HepG2 (cell line): ENCODE data around the gene SGF29. TPM values are rescaled to one million over a fixed set of nuclear protein-coding genes. Genes with fewer than 3 reads are reported as not detected.
A peak's percentile ranks its signal among the peaks of the same experiment; 100 is the strongest.

Source experiments
- CREM ChIP-seq, 2 experiments: sonication (generic) in 1 of 2; formaldehyde crosslinking in 1 of 2; IDR thresholded peaks; 2 replicates each; pipeline versions ENCODE4 v1.4.0 to v1.6.1; 2016 to 2020; ENCODE audit warnings: antibody characterized with exemption in 1 of 2, mild to moderate bottlenecking in 1 of 2, missing genetic modification reagents in 1 of 2
- ERF ChIP-seq: IDR thresholded peaks from 2 replicates; pipeline ENCODE4 v1.6.1; 2018; ENCODE audit warnings: missing biosample characterization, missing genetic modification reagents
- ETS1 ChIP-seq: sonication (generic); formaldehyde crosslinking; IDR thresholded peaks from 2 replicates; pipeline ENCODE4 v1.4.0; 2020; ENCODE audit warnings: missing genetic modification reagents
- GATAD2A ChIP-seq: IDR thresholded peaks from 2 replicates; pipeline ENCODE4 v1.6.1; 2016
- KAT7 ChIP-seq: IDR thresholded peaks from 2 replicates; pipeline ENCODE4 v1.6.1; 2018; ENCODE audit warnings: borderline replicate concordance, missing compliant biosample characterization
- MAFK ChIP-seq, 2 experiments: IDR thresholded peaks in 1 of 2; conservative IDR thresholded peaks in 1 of 2; 2 replicates each; pipeline ENCODE4 v1.6.1; 2011; ENCODE audit warnings: improper control_type of control experiment in 2 of 2, low read length in 2 of 2
- NFE2 ChIP-seq: sonication (generic); formaldehyde crosslinking; IDR thresholded peaks from 2 replicates; pipeline ENCODE4 v1.4.0; 2020; ENCODE audit warnings: missing genetic modification reagents
- REPIN1 ChIP-seq: sonication (generic); formaldehyde crosslinking; IDR thresholded peaks from 2 replicates; pipeline ENCODE4 v1.8.0; 2022; ENCODE audit warnings: missing genetic modification reagents, low read depth, mild to moderate bottlenecking, borderline replicate concordance
- ZBTB1 ChIP-seq: sonication (generic); formaldehyde crosslinking; IDR thresholded peaks from 2 replicates; pipeline ENCODE4 v1.4.0; 2020; ENCODE audit warnings: missing genetic modification reagents, borderline replicate concordance
- ZFP1 ChIP-seq: IDR thresholded peaks from 2 replicates; pipeline ENCODE4 v1.6.1; 2016
- ZFY ChIP-seq: sonication (generic); formaldehyde crosslinking; IDR thresholded peaks from 2 replicates; pipeline ENCODE4 v1.4.0; 2020; ENCODE audit warnings: missing genetic modification reagents
- ZMYM4 ChIP-seq: sonication (generic); formaldehyde crosslinking; IDR thresholded peaks from 2 replicates; pipeline ENCODE4 v1.8.1; 2023; ENCODE audit warnings: mild to moderate bottlenecking, missing genetic modification reagents
- ZNF235 ChIP-seq: sonication (generic); formaldehyde crosslinking; IDR thresholded peaks from 2 replicates; pipeline ENCODE4 v1.8.1; 2023; ENCODE audit warnings: mild to moderate bottlenecking, missing genetic modification reagents, borderline replicate concordance
- ZNF33B ChIP-seq: sonication (generic); formaldehyde crosslinking; IDR thresholded peaks from 2 replicates; pipeline ENCODE4 v1.5.1; 2020; ENCODE audit warnings: mild to moderate bottlenecking, missing genetic modification reagents
- ZNF543 ChIP-seq: sonication (generic); formaldehyde crosslinking; IDR thresholded peaks from 2 replicates; pipeline ENCODE4 v1.4.0; 2020; ENCODE audit warnings: mild to moderate bottlenecking, missing genetic modification reagents
- ZNF687 ChIP-seq: sonication (generic); formaldehyde crosslinking; IDR thresholded peaks from 2 replicates; pipeline ENCODE4 v1.5.1; 2020; ENCODE audit warnings: mild to moderate bottlenecking, missing genetic modification reagents, moderate library complexity
- ZNF891 ChIP-seq: sonication (generic); formaldehyde crosslinking; IDR thresholded peaks from 2 replicates; pipeline ENCODE4 v1.5.0; 2020; ENCODE audit warnings: mild to moderate bottlenecking, missing genetic modification reagents
- polyA plus RNA-seq, 8 experiments: library from polyadenylated mRNA; depleted of rRNA in 3 of 8; stranded (reverse) in 7 of 8; unstranded in 1 of 8; fragments of >200 nt; fragmentation: Illumina TruSeq in 4 of 8; extraction: Trizol in 4 of 8; gene quantifications; 2 replicates each; pipeline versions ENCODE4 v1.2.1 to v1.2.3, GENCODE V29; 2011 to 2016; ENCODE audit warnings: low read depth in 4 of 8, missing spikeins in 1 of 8, mixed read lengths in 1 of 8; ENCODE audit not compliant: insufficient read depth in 1 of 8
- total RNA-seq, 5 experiments: library from RNA; depleted of rRNA; stranded (reverse); fragments of >200 nt; fragmentation: Illumina TruSeq; extraction: Trizol; gene quantifications; 2 replicates each; pipeline ENCODE4 v1.2.3, GENCODE V29; 2016; ENCODE audit warnings: low read depth in 1 of 5
- TF ChIP-seq, protein P1 (sequence below): sonication (generic); formaldehyde crosslinking; IDR thresholded peaks from 2 replicates; pipeline ENCODE4 v1.5.0; 2020; ENCODE audit warnings: mild to moderate bottlenecking, missing genetic modification reagents, borderline replicate concordance

The SGF29 gene
- total and polyA plus RNA-seq, 2 of the 13 experiments (the other 11 are each of a cell fraction or from before 2014, with no cell fraction given), result 5.0 to 29.4 TPM

DNA sequence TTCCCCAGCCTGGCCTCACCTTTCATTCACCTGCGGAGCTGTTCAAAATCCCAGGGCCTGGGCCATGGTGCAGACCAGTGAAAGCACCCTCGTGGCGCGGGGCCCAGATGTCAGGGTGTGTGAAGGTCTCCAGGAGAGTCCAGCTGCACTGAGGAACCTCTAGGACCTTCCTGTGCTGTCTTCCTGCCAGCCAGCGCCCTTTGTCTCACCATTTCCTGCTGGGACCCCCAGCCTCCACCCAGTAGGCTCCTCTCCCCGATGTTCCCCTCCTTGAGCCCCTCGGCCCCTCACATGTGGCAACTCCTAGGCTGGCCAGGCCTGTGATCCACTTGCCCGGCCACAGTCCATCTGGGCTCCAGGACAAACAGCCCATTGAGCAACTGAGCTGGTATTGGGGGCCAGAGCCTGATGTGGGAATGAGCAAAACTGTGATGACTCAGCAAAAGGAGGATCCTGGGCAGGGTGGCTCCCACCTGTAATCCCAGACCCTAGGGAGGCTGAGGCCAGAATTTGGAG, 42.5 kb downstream of the SGF29 start (continued):
- TF ChIP-seq MAFK (conservative IDR thresholded peaks at IDR 0.05 in 1 of 2, IDR thresholded peaks at IDR 0.05 in 1 of 2; ENCODE audit: low read length in 2 of 2) (peak; percentile 100), ETS1 (CRISPR knock-in tag) (no peak), ZBTB1 (CRISPR knock-in tag) (no peak), ZFP1 (CRISPR knock-in tag) (no peak), NFE2 (CRISPR knock-in tag) (peak; percentile 83), ZNF543 (0 out of 2 replicates have a peak, but pooled peaks have one; percentile 31), ZMYM4 (CRISPR knock-in tag) (peak; percentile 30; the same call in 1 of the 2 replicates), ZNF891 (peak; percentile 43; the same call in 1 of the 2 replicates), GATAD2A (CRISPR knock-in tag) (peak; percentile 69), ZNF33B (CRISPR knock-in tag) (no peak), REPIN1 (no peak), KAT7 (no peak), CREM (IDR thresholded peaks at IDR 0.05) (peak; percentile 12; the same call in 1 of the 2 replicates), CREM (CRISPR knock-in tag; IDR thresholded peaks at IDR 0.05) (no peak), ERF (CRISPR knock-in tag) (no peak), ZNF687 (CRISPR knock-in tag) (peak; percentile 93), ZFY (CRISPR knock-in tag) (peak; percentile 74), ZNF235 (peak; percentile 63; the same call in 1 of the 2 replicates)
- TF ChIP-seq, protein P1, sequence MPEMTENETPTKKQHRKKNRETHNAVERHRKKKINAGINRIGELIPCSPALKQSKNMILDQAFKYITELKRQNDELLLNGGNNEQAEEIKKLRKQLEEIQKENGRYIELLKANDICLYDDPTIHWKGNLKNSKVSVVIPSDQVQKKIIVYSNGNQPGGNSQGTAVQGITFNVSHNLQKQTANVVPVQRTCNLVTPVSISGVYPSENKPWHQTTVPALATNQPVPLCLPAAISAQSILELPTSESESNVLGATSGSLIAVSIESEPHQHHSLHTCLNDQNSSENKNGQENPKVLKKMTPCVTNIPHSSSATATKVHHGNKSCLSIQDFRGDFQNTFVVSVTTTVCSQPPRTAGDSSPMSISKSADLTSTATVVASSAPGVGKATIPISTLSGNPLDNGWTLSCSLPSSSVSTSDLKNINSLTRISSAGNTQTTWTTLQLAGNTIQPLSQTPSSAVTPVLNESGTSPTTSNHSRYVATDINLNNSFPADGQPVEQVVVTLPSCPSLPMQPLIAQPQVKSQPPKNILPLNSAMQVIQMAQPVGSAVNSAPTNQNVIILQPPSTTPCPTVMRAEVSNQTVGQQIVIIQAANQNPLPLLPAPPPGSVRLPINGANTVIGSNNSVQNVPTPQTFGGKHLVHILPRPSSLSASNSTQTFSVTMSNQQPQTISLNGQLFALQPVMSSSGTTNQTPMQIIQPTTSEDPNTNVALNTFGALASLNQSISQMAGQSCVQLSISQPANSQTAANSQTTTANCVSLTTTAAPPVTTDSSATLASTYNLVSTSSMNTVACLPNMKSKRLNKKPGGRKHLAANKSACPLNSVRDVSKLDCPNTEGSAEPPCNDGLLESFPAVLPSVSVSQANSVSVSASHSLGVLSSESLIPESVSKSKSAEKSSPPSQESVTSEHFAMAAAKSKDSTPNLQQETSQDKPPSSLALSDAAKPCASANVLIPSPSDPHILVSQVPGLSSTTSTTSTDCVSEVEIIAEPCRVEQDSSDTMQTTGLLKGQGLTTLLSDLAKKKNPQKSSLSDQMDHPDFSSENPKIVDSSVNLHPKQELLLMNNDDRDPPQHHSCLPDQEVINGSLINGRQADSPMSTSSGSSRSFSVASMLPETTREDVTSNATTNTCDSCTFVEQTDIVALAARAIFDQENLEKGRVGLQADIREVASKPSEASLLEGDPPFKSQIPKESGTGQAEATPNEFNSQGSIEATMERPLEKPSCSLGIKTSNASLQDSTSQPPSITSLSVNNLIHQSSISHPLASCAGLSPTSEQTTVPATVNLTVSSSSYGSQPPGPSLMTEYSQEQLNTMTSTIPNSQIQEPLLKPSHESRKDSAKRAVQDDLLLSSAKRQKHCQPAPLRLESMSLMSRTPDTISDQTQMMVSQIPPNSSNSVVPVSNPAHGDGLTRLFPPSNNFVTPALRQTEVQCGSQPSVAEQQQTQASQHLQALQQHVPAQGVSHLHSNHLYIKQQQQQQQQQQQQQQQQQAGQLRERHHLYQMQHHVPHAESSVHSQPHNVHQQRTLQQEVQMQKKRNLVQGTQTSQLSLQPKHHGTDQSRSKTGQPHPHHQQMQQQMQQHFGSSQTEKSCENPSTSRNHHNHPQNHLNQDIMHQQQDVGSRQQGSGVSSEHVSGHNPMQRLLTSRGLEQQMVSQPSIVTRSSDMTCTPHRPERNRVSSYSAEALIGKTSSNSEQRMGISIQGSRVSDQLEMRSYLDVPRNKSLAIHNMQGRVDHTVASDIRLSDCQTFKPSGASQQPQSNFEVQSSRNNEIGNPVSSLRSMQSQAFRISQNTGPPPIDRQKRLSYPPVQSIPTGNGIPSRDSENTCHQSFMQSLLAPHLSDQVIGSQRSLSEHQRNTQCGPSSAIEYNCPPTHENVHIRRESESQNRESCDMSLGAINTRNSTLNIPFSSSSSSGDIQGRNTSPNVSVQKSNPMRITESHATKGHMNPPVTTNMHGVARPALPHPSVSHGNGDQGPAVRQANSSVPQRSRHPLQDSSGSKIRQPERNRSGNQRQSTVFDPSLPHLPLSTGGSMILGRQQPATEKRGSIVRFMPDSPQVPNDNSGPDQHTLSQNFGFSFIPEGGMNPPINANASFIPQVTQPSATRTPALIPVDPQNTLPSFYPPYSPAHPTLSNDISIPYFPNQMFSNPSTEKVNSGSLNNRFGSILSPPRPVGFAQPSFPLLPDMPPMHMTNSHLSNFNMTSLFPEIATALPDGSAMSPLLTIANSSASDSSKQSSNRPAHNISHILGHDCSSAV (CRISPR knock-in tag), result no peak
